ENCODE results near the gene PRKCQ.

PRKCQ gene

GRCh38 chr10:6393168-6393567, 186.9 kb downstream of the PRKCQ start:
- Histone ChIP-seq H4K20me1 (ENCODE audit: low read depth, low read length) (no peaks in the 10 kb centered on the region), H3K79me2 (ENCODE audit: insufficient read depth, low read length) (no peaks in the 10 kb centered on the region), H3K36me3 (ENCODE audit: low read length) (no peaks in the 10 kb centered on the region), H3K27me3 (ENCODE audit: low read length) (no peaks in the 10 kb centered on the region), H3F3A (ENCODE audit: insufficient read depth) (no peaks in the 10 kb centered on the region), H3K9me2 (replicated peaks; ENCODE audit: insufficient read depth, low read length) (no peaks in the 10 kb centered on the region), H3K4me3 (ENCODE audit: insufficient read depth, low read length, poor library complexity, severe bottlenecking) (no peak overlapping the region), H3K27ac (ENCODE audit: low read depth, low read length) (no peak overlapping the region), H3K4me2 (ENCODE audit: low read depth, low read length, poor library complexity, severe bottlenecking) (no peak overlapping the region), H3K9me3 (ENCODE audit: insufficient read depth, low read length) (no peaks in the 10 kb centered on the region), H2AFZ (ENCODE audit: low read depth, low read length, severe bottlenecking) (no peak overlapping the region), H3K9ac (ENCODE audit: low read length) (no peak overlapping the region)
- TF ChIP-seq CTCF (IDR thresholded peaks at IDR 0.05; ENCODE audit: insufficient read depth, low read length, poor library complexity, severe bottlenecking): no peak

GRCh38 chr10:6390213-6390845, 189.7 kb downstream of the PRKCQ start:
- Histone ChIP-seq H3K9me3 (ENCODE audit: insufficient read depth, low read length) (no peaks in the 10 kb centered on the region), H3K9ac (ENCODE audit: low read length) (no peak overlapping the region), H4K20me1 (ENCODE audit: low read depth, low read length) (no peaks in the 10 kb centered on the region), H3K4me2 (ENCODE audit: low read depth, low read length, poor library complexity, severe bottlenecking) (no peak overlapping the region), H3F3A (ENCODE audit: insufficient read depth) (no peaks in the 10 kb centered on the region), H3K9me2 (replicated peaks; ENCODE audit: insufficient read depth, low read length) (no peaks in the 10 kb centered on the region), H3K36me3 (ENCODE audit: low read length) (no peaks in the 10 kb centered on the region), H3K4me3 (ENCODE audit: insufficient read depth, low read length, poor library complexity, severe bottlenecking) (no peak overlapping the region), H2AFZ (ENCODE audit: low read depth, low read length, severe bottlenecking) (no peak overlapping the region), H3K27me3 (ENCODE audit: low read length) (no peaks in the 10 kb centered on the region), H3K27ac (ENCODE audit: low read depth, low read length) (no peak overlapping the region), H3K79me2 (ENCODE audit: insufficient read depth, low read length) (no peaks in the 10 kb centered on the region)
- no peak for TF ChIP-seq EZH2phosphoT487 (conservative IDR thresholded peaks at IDR 0.05; ENCODE audit: low read length)
- no peak for TF ChIP-seq CTCF (IDR thresholded peaks at IDR 0.05; ENCODE audit: insufficient read depth, low read length, poor library complexity, severe bottlenecking)

- no peaks in the 10 kb centered on the region for H3K79me2 ChIP-seq (ENCODE audit: insufficient read depth, low read length)
- no peaks in the 10 kb centered on the region for H3K9me3 ChIP-seq (ENCODE audit: insufficient read depth, low read length)
- H2AFZ ChIP-seq (ENCODE audit: low read depth, low read length, severe bottlenecking): no peak overlapping the region
- H3F3A ChIP-seq (ENCODE audit: insufficient read depth): no peaks in the 10 kb centered on the region
- H3K27ac ChIP-seq (ENCODE audit: low read depth, low read length): no peak overlapping the region
- no peaks in the 10 kb centered on the region for H4K20me1 ChIP-seq (ENCODE audit: low read depth, low read length)
- no peaks in the 10 kb centered on the region for H3K9me2 ChIP-seq (replicated peaks; ENCODE audit: insufficient read depth, low read length)
- no peak for TF ChIP-seq EZH2phosphoT487 (conservative IDR thresholded peaks at IDR 0.05; ENCODE audit: low read length)
- TF ChIP-seq CTCF (IDR thresholded peaks at IDR 0.05; ENCODE audit: insufficient read depth, low read length, poor library complexity, severe bottlenecking): no peak
- no peak overlapping the region for H3K4me3 ChIP-seq (ENCODE audit: insufficient read depth, low read length, poor library complexity, severe bottlenecking)
- no peaks in the 10 kb centered on the region for H3K36me3 ChIP-seq (ENCODE audit: low read length)
- no peak overlapping the region for H3K9ac ChIP-seq (ENCODE audit: low read length)
- no peak overlapping the region for H3K4me2 ChIP-seq (ENCODE audit: low read depth, low read length, poor library complexity, severe bottlenecking)
- H3K27me3 ChIP-seq (ENCODE audit: low read length): no peaks in the 10 kb centered on the region
Measured at GRCh38 chr10:6388261-6388893, 191.7 kb downstream of the PRKCQ start.
